ENCODE results near the gene FGR.
"Not testable (repeated sequence)": the region's sequence is repeated elsewhere in the genome, so short reads cannot be mapped to it uniquely, and the experiment has no call there.

GRCh38 chr1:27681580-27681979 is 46.6 kb upstream of the FGR start:
- TF ChIP-seq, protein P1, sequence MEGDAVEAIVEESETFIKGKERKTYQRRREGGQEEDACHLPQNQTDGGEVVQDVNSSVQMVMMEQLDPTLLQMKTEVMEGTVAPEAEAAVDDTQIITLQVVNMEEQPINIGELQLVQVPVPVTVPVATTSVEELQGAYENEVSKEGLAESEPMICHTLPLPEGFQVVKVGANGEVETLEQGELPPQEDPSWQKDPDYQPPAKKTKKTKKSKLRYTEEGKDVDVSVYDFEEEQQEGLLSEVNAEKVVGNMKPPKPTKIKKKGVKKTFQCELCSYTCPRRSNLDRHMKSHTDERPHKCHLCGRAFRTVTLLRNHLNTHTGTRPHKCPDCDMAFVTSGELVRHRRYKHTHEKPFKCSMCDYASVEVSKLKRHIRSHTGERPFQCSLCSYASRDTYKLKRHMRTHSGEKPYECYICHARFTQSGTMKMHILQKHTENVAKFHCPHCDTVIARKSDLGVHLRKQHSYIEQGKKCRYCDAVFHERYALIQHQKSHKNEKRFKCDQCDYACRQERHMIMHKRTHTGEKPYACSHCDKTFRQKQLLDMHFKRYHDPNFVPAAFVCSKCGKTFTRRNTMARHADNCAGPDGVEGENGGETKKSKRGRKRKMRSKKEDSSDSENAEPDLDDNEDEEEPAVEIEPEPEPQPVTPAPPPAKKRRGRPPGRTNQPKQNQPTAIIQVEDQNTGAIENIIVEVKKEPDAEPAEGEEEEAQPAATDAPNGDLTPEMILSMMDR (IDR thresholded peaks at IDR 0.05; ENCODE audit: low read depth, low read length, poor library complexity, severe bottlenecking), result not testable (repeated sequence)
- not testable (repeated sequence) for TF ChIP-seq EZH2phosphoT487 (IDR thresholded peaks at IDR 0.05; ENCODE audit: borderline replicate concordance, low read length)

Data from DOHH2 (cell line).